MV-4-11 (cell line): Measurements from ENCODE around the gene TOR3A.

Source experiments
- DNase-seq: peaks from one replicate; lab custom pipeline; 2025; lab: John Stamatoyannopoulos, UW

The TOR3A gene

GRCh38 chr1:179066471-179066870, 15.4 kb upstream of the TOR3A start:
- no peak for DNase-seq

GRCh38 chr1:179077396-179077795, 4.5 kb upstream of the TOR3A start:
- DNase-seq, result no peak

GRCh38 chr1:179079113-179079761, 2.6 kb upstream of the TOR3A start:
- peak; percentile 75 for DNase-seq

GRCh38 chr1:179080866-179081686, 794 bp upstream of the TOR3A start:
- DNase-seq, result peak; percentile 59

GRCh38 chr1:179082333-179082998, 596 bp downstream of the TOR3A start:
- DNase-seq, result no peak

GRCh38 chr1:179082999-179083335, 1.1 kb downstream of the TOR3A start:
- DNase-seq, result peak; percentile 24

- no peak for DNase-seq
Observed at GRCh38 chr1:179083533-179083932, 1.7 kb downstream of the TOR3A start.

- no peak for DNase-seq
Observed at GRCh38 chr1:179087665-179088064, 5.8 kb downstream of the TOR3A start.

- DNase-seq, result no peak
Observed at GRCh38 chr1:179089827-179090482, 8.1 kb downstream of the TOR3A start.

- no peak for DNase-seq
Observed at GRCh38 chr1:179090522-179090921, 8.7 kb downstream of the TOR3A start.

- no peak for DNase-seq
Observed at GRCh38 chr1:179090923-179091322, 9.1 kb downstream of the TOR3A start.

- DNase-seq, result peak; percentile 18
Observed at GRCh38 chr1:179091691-179092165, 9.9 kb downstream of the TOR3A start.

- DNase-seq, result no peak
Observed at GRCh38 chr1:179092896-179093461, 11.1 kb downstream of the TOR3A start.

GRCh38 chr1:179094818-179095217, 12.9 kb downstream of the TOR3A start:
- no peak for DNase-seq

- no peak for DNase-seq
Observed at GRCh38 chr1:179095377-179095776, 13.5 kb downstream of the TOR3A start.

GRCh38 chr1:179095924-179096323, 14.1 kb downstream of the TOR3A start:
- DNase-seq, result no peak

GRCh38 chr1:179099891-179100290, 18.0 kb downstream of the TOR3A start:
- DNase-seq, result no peak

GRCh38 chr1:179101566-179101965, 19.7 kb downstream of the TOR3A start:
- no peak for DNase-seq

GRCh38 chr1:179103999-179104398, 22.1 kb downstream of the TOR3A start:
- no peak for DNase-seq

GRCh38 chr1:179104611-179105250, 22.9 kb downstream of the TOR3A start:
- DNase-seq, result no peak

- DNase-seq, result no peak
Observed at GRCh38 chr1:179105393-179105792, 23.5 kb downstream of the TOR3A start.
